ENCODE data around the gene DCUN1D3. TPM values are rescaled to one million over a fixed set of nuclear protein-coding genes. Genes with fewer than 3 reads are reported as not detected.

The DCUN1D3 gene
- total RNA-seq, 1 donor from 2014 or later, result 10.4 TPM

Small RNAs within 50 kb of the gene (small RNA-seq; reads per million reads assigned to genes)
- not detected for gene RF00618

Other genes starting within 250 kb of the DCUN1D3 start
- not detected for gene ACSM1, start 202.7 kb downstream of the DCUN1D3 start, total RNA-seq
- 29.2 TPM for gene THUMPD1, start 158.5 kb downstream of the DCUN1D3 start, total RNA-seq
- 2.6 TPM for gene ACSM3, start 136.3 kb downstream of the DCUN1D3 start, total RNA-seq
- 11.5 TPM for gene ERI2, start 93.9 kb downstream of the DCUN1D3 start, total RNA-seq
- gene REXO5, start 93.8 kb downstream of the DCUN1D3 start, total RNA-seq, result 5.2 TPM
- gene LYRM1, start 413 bp upstream of the DCUN1D3 start, total RNA-seq, result 23.5 TPM